HTERT RPE-1 (cell line): ENCODE results near the gene AUNIP.
"Not testable (repeated sequence)": the region's sequence is repeated elsewhere in the genome, so short reads cannot be mapped to it uniquely, and the experiment has no call there.

Experiments
- in situ Hi-C: fragments of 300-500 bp; cut with MboI; formaldehyde crosslinking; loops from 4 replicates; pipeline ENCODE4 v1.14.3; 2020; ENCODE audit warnings: low sequenced_read_pairs

Gene AUNIP

GRCh38 chr1:25869909-25870606 lies 10.8 kb upstream of the AUNIP start:
- in situ Hi-C loops, result no loop called here

GRCh38 chr1:25867210-25867991 lies 8.1 kb upstream of the AUNIP start:
- in situ Hi-C loops, result no loop called here

GRCh38 chr1:25866288-25866687 lies 7.0 kb upstream of the AUNIP start:
- in situ Hi-C loops, result no loop called here

- in situ Hi-C loops, result no loop called here
Measured at GRCh38 chr1:25864434-25864833, 5.2 kb upstream of the AUNIP start.

GRCh38 chr1:25863486-25864262 lies 4.4 kb upstream of the AUNIP start:
- in situ Hi-C loops, result no loop called here

GRCh38 chr1:25862785-25863485 lies 3.7 kb upstream of the AUNIP start:
- in situ Hi-C loops, result no loop called here

GRCh38 chr1:25861316-25862286 lies 2.3 kb upstream of the AUNIP start:
- in situ Hi-C loops, result no loop called here

GRCh38 chr1:25858494-25858893 lies 763 bp downstream of the AUNIP start:
- in situ Hi-C loops, result no loop called here

GRCh38 chr1:25856856-25857255 lies 2.4 kb downstream of the AUNIP start:
- in situ Hi-C loops, result no loop called here

- in situ Hi-C loops, result no loop called here
Measured at GRCh38 chr1:25854554-25854953, 4.7 kb downstream of the AUNIP start.

GRCh38 chr1:25848531-25848930 lies 10.7 kb downstream of the AUNIP start:
- in situ Hi-C loops, result no loop called here

GRCh38 chr1:25847929-25848328 lies 11.3 kb downstream of the AUNIP start:
- in situ Hi-C loops, result no loop called here

GRCh38 chr1:25845664-25846063 lies 13.6 kb downstream of the AUNIP start:
- in situ Hi-C loops, result no loop called here

GRCh38 chr1:25844536-25845337 lies 14.5 kb downstream of the AUNIP start:
- in situ Hi-C loops, result no loop called here

- in situ Hi-C loops, result no loop called here
Measured at GRCh38 chr1:25843483-25843882, 15.8 kb downstream of the AUNIP start.

- in situ Hi-C loops, result not testable (repeated sequence)
Measured at GRCh38 chr1:25839808-25840207, 19.4 kb downstream of the AUNIP start.

- in situ Hi-C loops, result no loop called here
Measured at GRCh38 chr1:25837262-25837875, 21.9 kb downstream of the AUNIP start.

- in situ Hi-C loops, result no loop called here
Measured at GRCh38 chr1:25836695-25837094, 22.6 kb downstream of the AUNIP start.

GRCh38 chr1:25834894-25835293 lies 24.4 kb downstream of the AUNIP start:
- in situ Hi-C loops, result no loop called here
